ENCODE measurements around the gene ALPK3.

The ALPK3 gene

DNA sequence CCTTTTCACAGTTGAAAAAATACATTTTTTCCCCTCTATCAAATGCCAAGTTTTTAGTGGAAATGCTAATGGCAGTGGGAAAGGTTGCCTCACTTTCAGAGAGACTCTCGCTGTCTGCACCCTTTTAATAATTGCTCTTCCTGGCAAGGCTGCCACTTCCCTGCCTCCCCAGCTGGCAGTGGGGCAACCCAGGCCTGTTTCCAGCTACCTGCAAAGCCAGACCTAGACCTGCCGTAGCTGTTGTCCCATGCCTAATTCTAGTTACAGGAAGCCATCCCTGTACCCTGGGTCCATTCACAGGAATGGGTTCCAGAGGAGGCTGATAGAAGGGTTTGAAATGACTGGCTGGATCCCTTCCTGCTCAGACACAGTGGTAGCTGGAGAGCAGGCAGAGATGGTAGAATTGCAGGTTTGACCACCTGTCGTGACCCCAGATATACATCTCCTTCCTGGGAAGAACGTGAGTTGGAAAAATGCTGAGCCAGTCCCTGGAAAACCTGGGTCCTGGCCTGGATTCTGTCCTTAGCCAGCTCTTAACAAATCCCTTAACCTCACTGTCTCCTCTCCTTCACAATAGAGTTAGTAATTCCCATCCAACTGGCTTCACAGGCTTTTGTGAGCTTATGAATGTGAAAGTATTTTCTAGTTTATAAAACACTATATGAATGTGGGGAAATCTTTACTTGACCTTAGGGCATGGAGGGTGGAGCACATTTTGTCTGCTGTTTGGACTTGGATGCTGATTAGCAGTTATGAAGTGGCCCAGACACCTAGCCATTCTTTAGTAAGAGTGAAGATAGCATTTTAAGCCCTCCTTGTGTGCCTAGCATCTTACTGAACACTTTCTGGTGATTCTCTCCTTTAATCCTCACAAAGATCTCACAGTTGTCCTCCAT lies 12.9 kb upstream of the ALPK3 start:
- no peak overlapping the region for H3K4me3 ChIP-seq (ENCODE audit: control insufficient read depth, low read depth, low read length)
- DNase-seq (ENCODE audit: low read depth) = no peak
- TF ChIP-seq, protein P1, sequence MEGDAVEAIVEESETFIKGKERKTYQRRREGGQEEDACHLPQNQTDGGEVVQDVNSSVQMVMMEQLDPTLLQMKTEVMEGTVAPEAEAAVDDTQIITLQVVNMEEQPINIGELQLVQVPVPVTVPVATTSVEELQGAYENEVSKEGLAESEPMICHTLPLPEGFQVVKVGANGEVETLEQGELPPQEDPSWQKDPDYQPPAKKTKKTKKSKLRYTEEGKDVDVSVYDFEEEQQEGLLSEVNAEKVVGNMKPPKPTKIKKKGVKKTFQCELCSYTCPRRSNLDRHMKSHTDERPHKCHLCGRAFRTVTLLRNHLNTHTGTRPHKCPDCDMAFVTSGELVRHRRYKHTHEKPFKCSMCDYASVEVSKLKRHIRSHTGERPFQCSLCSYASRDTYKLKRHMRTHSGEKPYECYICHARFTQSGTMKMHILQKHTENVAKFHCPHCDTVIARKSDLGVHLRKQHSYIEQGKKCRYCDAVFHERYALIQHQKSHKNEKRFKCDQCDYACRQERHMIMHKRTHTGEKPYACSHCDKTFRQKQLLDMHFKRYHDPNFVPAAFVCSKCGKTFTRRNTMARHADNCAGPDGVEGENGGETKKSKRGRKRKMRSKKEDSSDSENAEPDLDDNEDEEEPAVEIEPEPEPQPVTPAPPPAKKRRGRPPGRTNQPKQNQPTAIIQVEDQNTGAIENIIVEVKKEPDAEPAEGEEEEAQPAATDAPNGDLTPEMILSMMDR (conservative IDR thresholded peaks at IDR 0.05; ENCODE audit: control insufficient read depth, insufficient read depth, low read depth, low read length) = no peak

DNA sequence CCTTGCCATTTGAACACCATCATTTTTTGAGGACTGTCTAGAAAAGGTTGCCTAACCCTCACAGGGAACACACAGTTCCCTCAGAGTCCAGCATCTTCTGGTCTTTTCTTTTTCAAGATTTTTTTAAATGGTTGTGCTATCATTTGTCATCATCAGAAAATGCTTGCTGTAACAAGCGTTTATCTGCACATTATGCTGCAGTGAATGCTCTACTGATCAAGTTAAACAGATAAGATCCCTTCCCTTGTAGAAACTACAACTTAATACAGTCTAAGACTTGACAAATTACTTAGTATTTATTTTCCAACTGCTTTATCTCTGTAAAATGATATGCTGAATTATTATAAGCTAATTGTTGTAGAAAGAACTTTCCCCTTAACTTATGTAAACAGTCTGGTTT lies 11.9 kb upstream of the ALPK3 start:
- no peak overlapping the region for H3K4me3 ChIP-seq (ENCODE audit: control insufficient read depth, low read depth, low read length)

DNA sequence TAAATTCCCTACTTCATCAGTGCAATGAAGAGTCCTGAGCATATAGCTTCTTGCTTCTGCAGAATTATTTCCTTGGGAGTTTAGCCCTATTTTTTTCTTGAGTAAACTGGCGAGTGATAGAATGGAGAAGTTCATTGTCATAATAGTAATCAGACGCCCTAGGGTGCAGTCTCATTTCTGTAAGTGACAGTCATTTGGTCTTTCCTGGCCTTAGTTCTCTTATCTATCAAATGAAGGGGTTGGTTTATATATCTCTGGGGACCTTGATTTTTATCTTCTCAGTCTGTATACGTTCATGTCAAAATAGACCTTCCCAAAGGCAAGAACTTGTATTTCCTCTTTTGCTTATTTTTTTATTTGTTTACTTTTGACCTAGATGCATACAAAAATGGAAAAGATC lies 9.9 kb upstream of the ALPK3 start:
- TF ChIP-seq, protein P1 (conservative IDR thresholded peaks at IDR 0.05; ENCODE audit: control insufficient read depth, insufficient read depth, low read depth, low read length) = no peak
- H3K4me3 ChIP-seq (ENCODE audit: control insufficient read depth, low read depth, low read length) = no peak overlapping the region
- no peak for DNase-seq (ENCODE audit: low read depth)

More for the DNA sequence above, 11.9 kb upstream of the ALPK3 start:
- DNase-seq (ENCODE audit: low read depth) = no peak
- TF ChIP-seq, protein P1 (conservative IDR thresholded peaks at IDR 0.05; ENCODE audit: control insufficient read depth, insufficient read depth, low read depth, low read length) = no peak

DNA sequence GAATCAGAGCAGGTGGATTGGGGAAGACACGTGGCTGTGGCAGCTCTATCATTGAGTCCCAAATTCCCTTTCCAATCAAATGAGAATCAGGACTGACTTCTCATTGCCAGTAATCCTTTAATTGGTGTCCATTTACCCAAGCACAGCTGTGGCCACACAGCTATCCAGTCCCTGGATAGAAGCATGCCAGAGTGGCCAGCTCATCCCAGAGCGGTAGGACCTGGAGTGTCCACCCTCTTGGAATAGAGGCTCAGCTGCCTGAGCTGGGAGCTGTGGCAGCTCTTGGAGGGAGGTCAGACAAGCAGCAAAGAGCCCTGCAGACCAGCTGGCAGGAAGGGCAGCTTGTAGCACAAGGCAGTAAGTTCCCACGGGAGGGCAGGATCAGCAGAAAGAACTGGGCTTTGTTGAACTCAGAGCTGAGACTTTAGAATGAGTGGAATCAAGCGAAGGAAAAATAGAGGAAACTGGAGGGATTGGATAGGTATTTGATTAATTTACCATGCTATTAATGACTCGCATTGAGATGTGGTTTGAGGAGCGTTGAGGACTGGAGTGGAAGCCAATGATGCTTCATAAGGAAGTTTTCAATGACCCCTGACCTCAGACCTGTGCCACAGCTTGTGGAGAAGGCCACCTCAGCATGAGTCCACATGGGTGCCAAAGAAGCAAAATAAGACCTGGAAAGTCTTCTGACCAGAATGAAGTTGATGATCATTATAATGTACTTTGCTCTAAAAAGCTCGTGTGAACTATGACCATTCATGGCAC lies 6.9 kb upstream of the ALPK3 start:
- DNase-seq (ENCODE audit: low read depth) = peak; percentile 48
- H3K4me3 ChIP-seq (ENCODE audit: control insufficient read depth, low read depth, low read length) = no peak overlapping the region
- TF ChIP-seq, protein P1 (conservative IDR thresholded peaks at IDR 0.05; ENCODE audit: control insufficient read depth, insufficient read depth, low read depth, low read length) = no peak

DNA sequence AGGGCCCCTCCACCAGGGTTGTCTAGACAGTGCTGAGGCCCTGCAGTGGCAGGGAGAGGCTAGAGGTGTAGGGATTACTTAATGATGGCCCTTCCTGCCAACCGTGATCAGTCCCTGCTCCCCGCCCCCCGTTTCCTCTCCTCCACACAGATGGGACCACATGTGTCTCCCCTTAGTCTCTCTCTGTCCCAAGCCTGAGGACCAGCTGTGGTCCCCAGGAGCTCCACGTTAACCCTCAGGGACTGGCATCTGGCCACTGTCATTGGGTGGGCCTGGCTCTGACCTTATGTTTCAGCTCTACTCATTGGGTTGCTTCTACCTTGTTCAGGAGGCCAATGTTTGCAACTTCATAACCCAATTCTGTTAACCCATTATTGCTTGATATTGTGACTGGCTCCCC lies 6.0 kb upstream of the ALPK3 start:
- no peak for DNase-seq (ENCODE audit: low read depth)
- TF ChIP-seq, protein P1 (conservative IDR thresholded peaks at IDR 0.05; ENCODE audit: control insufficient read depth, insufficient read depth, low read depth, low read length) = no peak
- no peak overlapping the region for H3K4me3 ChIP-seq (ENCODE audit: control insufficient read depth, low read depth, low read length)

DNA sequence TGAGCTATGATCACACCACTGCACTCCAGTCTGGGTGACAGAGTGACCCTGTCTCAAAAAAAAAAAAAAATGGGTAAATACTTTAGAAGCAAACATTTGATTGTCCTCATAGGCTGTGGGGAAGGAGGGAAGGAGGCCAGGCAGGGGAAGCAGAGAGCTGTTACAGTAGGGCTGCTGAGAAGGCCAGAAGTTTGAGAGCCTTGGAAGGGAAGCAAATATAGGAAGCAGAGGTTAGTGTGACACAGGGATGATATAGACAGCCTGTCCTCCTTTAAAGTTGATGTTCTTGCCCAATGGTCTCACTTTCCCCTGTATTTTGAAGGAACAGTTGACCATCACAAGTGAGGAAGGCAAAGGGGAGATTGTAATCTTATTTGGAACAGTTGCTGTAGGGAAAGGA lies 5.3 kb upstream of the ALPK3 start:
- no peak overlapping the region for H3K4me3 ChIP-seq (ENCODE audit: control insufficient read depth, low read depth, low read length)

More for the DNA sequence above, 5.3 kb upstream of the ALPK3 start:
- TF ChIP-seq, protein P1 (conservative IDR thresholded peaks at IDR 0.05; ENCODE audit: control insufficient read depth, insufficient read depth, low read depth, low read length) = no peak
- no peak for DNase-seq (ENCODE audit: low read depth)
